ENCODE measurements around the gene POC1A. TPM values are rescaled to one million over a fixed set of nuclear protein-coding genes. Genes with fewer than 3 reads are reported as not detected.

The POC1A gene
- total RNA-seq, 1 experiment from 2014 or later: 43.0 TPM

GRCh38 chr3:52135332-52135731 is 18.9 kb downstream of the POC1A start:
- POLR2A ChIA-PET (ENCODE audit: unreplicated experiment): no interaction called here
- TF ChIP-seq EZH2 (IDR thresholded peaks at IDR 0.05; ENCODE audit: low read length, unreplicated experiment) (no peak), EZH2phosphoT487 (IDR thresholded peaks at IDR 0.05; ENCODE audit: borderline replicate concordance, low read length) (no peak)
- CTCF ChIA-PET: no interaction called here
- H3F3A ChIP-seq (ENCODE audit: low read length, unreplicated experiment): no peaks in the 10 kb centered on the region
- H3K27me3 ChIP-seq (ENCODE audit: low read length): no peaks in the 10 kb centered on the region
- peaks cover 15% of the 10 kb centered on the region; the same call in 1 of the 2 replicates for H3K36me3 ChIP-seq (ENCODE audit: low read depth, low read length)
- DNase-seq: no peak
- no peak for ATAC-seq
- no peak overlapping the region for H3K27ac ChIP-seq (ENCODE audit: low read length)
- no peaks in the 10 kb centered on the region for H3K9me2 ChIP-seq (replicated peaks; ENCODE audit: low read length)
- BruUV-seq (replicated peaks): no TSS peak
- no peaks in the 10 kb centered on the region for H3K9me3 ChIP-seq (ENCODE audit: low read length)
- intact Hi-C loops (cut with micrococcal nuclease): no loop called here
- H4K20me1 ChIP-seq (ENCODE audit: low read length): no peaks in the 10 kb centered on the region
- H3K4me1 ChIP-seq (ENCODE audit: insufficient read depth, low read length): no peaks in the 10 kb centered on the region
- H3K4me3 ChIP-seq (ENCODE audit: low read length): no peak overlapping the region
- no peaks in the 10 kb centered on the region for H3K79me2 ChIP-seq (ENCODE audit: low read length)
- H3K4me2 ChIP-seq (ENCODE audit: low read length): no peak overlapping the region
- H3K9ac ChIP-seq (ENCODE audit: low read length): no peak overlapping the region
- no peak overlapping the region for H2AFZ ChIP-seq (ENCODE audit: low read length)

- ATAC-seq (no peak), DNase-seq (no peak)
- intact Hi-C loops (cut with micrococcal nuclease): no loop called here
- no peaks in the 10 kb centered on the region for H3K79me2 ChIP-seq (ENCODE audit: low read length)
- peaks cover 15% of the 10 kb centered on the region; the same call in 1 of the 2 replicates for H3K36me3 ChIP-seq (ENCODE audit: low read depth, low read length)
- no peak overlapping the region for H3K9ac ChIP-seq (ENCODE audit: low read length)
- H3F3A ChIP-seq (ENCODE audit: low read length, unreplicated experiment): no peaks in the 10 kb centered on the region
- H3K4me1 ChIP-seq (ENCODE audit: insufficient read depth, low read length): no peaks in the 10 kb centered on the region
- no peak overlapping the region for H3K27ac ChIP-seq (ENCODE audit: low read length)
- H4K20me1 ChIP-seq (ENCODE audit: low read length): no peaks in the 10 kb centered on the region
- no peaks in the 10 kb centered on the region for H3K9me3 ChIP-seq (ENCODE audit: low read length)
- H3K4me3 ChIP-seq (ENCODE audit: low read length): no peak overlapping the region
- no peaks in the 10 kb centered on the region for H3K27me3 ChIP-seq (ENCODE audit: low read length)
- no peak overlapping the region for H3K4me2 ChIP-seq (ENCODE audit: low read length)
- BruUV-seq (replicated peaks): no TSS peak
- no peak for TF ChIP-seq EZH2phosphoT487 (IDR thresholded peaks at IDR 0.05; ENCODE audit: borderline replicate concordance, low read length)
- TF ChIP-seq EZH2 (IDR thresholded peaks at IDR 0.05; ENCODE audit: low read length, unreplicated experiment): no peak
- TF ChIP-seq CTCF (conservative IDR thresholded peaks at IDR 0.05; ENCODE audit: low read depth, low read length): no peak
- ChIA-PET POLR2A (ENCODE audit: unreplicated experiment) (no interaction called here), CTCF (no interaction called here)
- H3K9me2 ChIP-seq (replicated peaks; ENCODE audit: low read length): no peaks in the 10 kb centered on the region
- H2AFZ ChIP-seq (ENCODE audit: low read length): no peak overlapping the region
Measured at GRCh38 chr3:52134761-52135160, 19.5 kb downstream of the POC1A start.

- Histone ChIP-seq H3K4me3 (ENCODE audit: low read length) (no peak overlapping the region), H3K9ac (ENCODE audit: low read length) (no peak overlapping the region), H3K4me1 (ENCODE audit: insufficient read depth, low read length) (peaks cover 10% of the 10 kb centered on the region), H4K20me1 (ENCODE audit: low read length) (no peaks in the 10 kb centered on the region), H3K79me2 (ENCODE audit: low read length) (no peaks in the 10 kb centered on the region), H2AFZ (ENCODE audit: low read length) (no peak overlapping the region), H3K4me2 (ENCODE audit: low read length) (no peak overlapping the region), H3K27me3 (ENCODE audit: low read length) (no peaks in the 10 kb centered on the region), H3K36me3 (ENCODE audit: low read depth, low read length) (peaks cover 8% of the 10 kb centered on the region; the same call in 1 of the 2 replicates), H3F3A (ENCODE audit: low read length, unreplicated experiment) (peaks cover 4% of the 10 kb centered on the region), H3K9me2 (replicated peaks; ENCODE audit: low read length) (no peaks in the 10 kb centered on the region), H3K27ac (ENCODE audit: low read length) (no peak overlapping the region), H3K9me3 (ENCODE audit: low read length) (no peaks in the 10 kb centered on the region)
- DNase-seq (no peak), ATAC-seq (no peak)
- no peak for TF ChIP-seq CTCF (conservative IDR thresholded peaks at IDR 0.05; ENCODE audit: low read depth, low read length)
- no peak for TF ChIP-seq EZH2 (IDR thresholded peaks at IDR 0.05; ENCODE audit: low read length, unreplicated experiment)
- no peak for TF ChIP-seq EZH2phosphoT487 (IDR thresholded peaks at IDR 0.05; ENCODE audit: borderline replicate concordance, low read length)
- ChIA-PET POLR2A (ENCODE audit: unreplicated experiment) (no interaction called here), CTCF (no interaction called here)
- BruUV-seq (replicated peaks): no TSS peak
- intact Hi-C loops (cut with micrococcal nuclease): no loop called here
Measured at GRCh38 chr3:52132930-52133329, 21.3 kb downstream of the POC1A start.
